Epidermal melanocyte (primary cell): ENCODE results near the gene WNT8A.
"Not testable (repeated sequence)": the region's sequence is repeated elsewhere in the genome, so short reads cannot be mapped to it uniquely, and the experiment has no call there.

Source experiments
- DNase-seq: peaks from one replicate; pipeline ENCODE4 v3.0.0; 2011; ENCODE audit warnings: low spot score; ENCODE audit not compliant: insufficient read length

WNT8A gene, protein sequence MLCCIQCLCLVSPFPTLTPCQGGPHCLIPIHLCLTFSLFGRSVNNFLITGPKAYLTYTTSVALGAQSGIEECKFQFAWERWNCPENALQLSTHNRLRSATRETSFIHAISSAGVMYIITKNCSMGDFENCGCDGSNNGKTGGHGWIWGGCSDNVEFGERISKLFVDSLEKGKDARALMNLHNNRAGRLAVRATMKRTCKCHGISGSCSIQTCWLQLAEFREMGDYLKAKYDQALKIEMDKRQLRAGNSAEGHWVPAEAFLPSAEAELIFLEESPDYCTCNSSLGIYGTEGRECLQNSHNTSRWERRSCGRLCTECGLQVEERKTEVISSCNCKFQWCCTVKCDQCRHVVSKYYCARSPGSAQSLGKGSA

DNA sequence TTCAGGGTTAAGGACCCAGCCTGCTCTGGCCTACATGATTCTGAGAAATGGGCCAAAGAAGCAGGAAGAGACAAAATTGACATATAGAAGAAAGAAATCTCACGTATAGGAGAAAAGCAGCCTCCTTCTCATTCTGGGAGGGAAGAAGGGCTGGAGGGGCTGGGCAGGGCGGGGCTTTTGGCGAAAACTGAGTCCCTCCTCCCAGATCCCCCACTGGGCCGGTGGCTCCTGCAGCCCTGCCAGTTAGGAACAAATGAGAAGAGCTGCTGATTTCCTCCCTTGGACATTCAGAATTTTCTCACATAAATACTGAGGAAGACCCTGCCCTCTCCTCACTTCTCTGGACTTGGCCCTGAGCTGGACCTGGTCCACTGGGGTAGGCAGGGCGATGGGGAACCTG lies at the start of gene WNT8A:
Gene WNT8A (plus strand): TSS at position 332 of the 400 bp plus-strand sequence. CDS start 95 bp downstream, outside the sequence.
- no peak for DNase-seq

DNA sequence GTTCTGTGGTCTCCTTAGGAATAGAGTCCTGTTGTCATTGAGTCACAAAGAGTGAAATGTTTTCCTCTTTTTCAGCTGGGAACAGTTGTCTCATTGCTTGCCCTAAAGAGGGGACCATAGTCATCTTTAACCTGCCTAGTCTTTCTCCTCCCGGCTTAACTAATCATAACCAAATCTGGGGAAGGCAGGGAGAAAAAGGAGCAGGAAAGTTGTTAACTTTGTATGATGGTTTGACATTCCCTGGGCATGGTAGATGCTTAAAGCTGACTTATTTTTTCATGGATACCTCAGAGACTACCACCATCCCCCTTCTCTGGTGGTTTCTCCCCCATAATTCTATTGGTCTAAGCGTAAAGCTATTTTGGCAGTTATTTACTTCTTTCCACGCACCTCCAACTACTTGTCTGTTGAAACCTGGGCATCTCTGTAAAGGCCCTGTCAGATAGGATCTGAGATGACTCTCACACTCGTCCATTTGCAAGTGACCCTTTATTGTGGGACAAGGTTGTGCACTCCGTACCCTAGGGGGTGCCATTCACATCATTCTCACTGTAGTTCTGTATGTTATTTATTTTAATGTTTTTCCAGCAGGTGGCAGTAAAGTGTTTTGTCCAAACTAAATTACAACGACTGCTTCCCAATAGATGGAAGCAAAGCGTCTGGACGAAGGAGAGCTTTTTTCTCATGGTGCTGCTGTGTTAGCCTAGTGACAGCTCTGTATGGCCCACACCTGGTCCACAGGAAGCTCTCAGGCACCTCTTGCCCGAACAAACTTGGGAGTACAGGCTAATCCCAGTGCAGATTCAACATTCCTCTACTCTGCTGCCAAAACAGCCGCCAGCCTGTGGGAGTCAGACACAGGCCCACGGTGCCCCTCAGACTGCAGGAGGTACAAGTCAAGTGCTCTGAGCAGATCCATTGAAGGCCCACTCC lies 48.0 kb upstream of the WNT8A start:
- DNase-seq, result peak; percentile 32

- no peak for DNase-seq
Measured at GRCh38 chr5:138037271-138037670, 46.6 kb upstream of the WNT8A start.

- DNase-seq, result no peak
Measured at GRCh38 chr5:138037907-138038633, 45.8 kb upstream of the WNT8A start.

DNA sequence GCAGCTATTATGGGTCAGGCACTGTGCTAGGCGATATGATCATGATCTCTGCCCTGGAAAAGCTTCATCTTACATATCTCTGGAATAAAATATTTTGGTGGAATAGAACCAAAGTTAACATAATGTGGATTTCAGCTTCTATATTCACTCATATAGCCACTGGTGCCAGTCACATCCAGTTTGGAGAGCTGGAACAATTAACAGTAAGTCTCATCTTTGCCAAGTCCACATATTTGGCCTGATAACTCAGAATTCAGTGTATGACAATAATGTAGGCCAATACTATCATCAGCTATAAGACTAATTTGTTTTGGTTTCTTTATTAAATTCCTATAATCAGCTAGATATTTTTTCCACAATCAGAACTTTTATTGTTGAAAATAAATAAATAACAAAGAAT lies 45.0 kb upstream of the WNT8A start:
- DNase-seq, result no peak

GRCh38 chr5:138045283-138045682 lies 38.5 kb upstream of the WNT8A start:
- DNase-seq, result not testable (repeated sequence)

DNA sequence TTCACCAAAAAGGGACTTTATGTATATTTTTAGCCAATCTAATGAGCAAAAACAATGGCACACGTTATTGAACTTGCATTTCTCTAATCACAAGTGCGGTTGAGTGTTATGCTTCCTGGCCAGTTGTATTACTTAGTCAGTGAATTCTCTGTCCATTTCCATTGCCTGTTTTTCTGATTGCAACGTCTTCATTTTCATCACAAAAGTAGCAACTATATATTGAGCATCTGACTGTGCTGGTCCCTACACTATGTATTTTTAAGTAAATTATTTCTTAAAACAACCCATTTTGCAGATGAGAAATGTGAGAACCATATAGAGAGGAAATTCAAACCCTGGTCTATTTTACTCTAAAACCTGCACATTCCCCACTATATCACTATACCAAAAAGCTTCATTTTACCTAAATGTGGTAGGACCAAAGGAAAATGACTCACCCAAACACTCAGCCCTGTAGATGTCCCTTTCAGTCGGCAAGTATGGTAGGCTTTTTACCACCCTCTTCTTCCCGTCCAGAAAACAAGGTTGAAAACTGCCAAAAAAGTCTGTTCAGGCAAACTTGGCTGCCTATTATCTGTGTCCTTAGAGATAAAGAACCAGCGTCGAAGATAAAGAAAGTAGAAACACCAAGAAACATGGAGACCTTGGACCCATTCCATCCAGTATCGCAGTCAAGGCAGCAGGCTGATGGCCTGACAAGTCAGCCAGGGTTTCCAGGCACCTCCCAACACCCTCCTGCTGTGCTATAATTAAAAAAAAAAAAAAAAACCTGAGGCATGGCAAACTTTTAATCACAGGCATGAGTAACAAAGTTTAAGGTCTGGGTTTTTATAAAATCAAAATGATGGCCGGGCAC lies 32.2 kb upstream of the WNT8A start:
- DNase-seq, result no peak

DNA sequence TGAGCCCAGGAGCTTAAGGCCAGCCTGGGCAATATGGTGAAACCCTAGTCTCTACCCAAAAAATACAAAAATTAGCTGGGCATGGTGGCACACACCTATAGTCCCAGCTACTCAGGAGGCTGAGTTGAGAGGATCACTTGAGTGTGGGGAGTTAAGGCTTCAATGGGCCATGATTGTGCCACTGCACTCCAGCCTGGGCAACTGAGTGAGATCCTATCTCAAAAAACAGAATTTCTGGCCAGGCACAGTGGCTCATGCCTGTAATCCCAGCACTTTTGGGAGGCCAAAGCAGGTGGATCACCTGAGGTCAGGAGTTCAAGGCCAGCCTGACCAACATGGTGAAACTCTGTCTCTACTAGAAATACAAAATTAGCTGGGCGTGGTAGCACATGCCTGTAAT lies 31.1 kb upstream of the WNT8A start:
- not testable (repeated sequence) for DNase-seq

DNA sequence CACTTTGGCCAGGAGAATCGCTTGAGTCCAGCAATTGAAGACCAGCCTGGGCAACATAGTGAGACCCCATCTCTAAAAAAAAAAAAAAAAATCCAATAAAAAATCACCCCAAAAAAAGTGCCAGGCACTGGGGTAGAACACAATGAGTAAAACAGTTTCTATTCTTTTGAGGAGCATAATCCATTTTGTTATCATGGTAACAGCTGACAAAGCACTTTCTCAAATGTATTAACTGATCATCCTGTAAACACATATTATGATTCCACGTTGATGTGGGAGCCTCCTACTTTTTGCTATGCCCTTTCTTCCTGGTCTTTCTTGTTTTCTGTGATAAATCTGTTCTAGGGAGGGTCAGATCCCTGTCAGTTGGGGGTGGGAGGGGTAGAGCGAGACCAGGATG lies 30.3 kb upstream of the WNT8A start:
- DNase-seq, result no peak

- no peak for DNase-seq
Measured at GRCh38 chr5:138054206-138054605, 29.6 kb upstream of the WNT8A start.

GRCh38 chr5:138054847-138055558 lies 28.8 kb upstream of the WNT8A start:
- no peak for DNase-seq

DNA sequence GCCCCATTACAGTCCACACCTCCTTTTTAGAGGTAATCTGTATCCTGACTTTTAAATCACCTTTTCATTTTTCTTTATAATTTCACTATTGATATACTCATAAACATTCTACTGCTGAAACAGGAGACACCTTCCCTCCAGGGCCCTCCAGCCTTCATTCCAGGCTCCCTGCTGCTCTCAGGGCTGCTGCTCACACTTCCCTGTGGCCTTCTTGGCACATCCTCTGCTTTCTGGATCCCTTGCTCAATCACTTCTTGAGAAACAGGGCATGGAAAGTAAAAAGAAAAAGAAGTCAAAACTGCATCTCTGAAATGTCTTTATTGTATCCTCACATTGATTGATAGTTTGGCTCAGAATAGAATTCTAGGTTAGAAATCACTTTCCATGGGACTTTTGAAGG lies 19.3 kb upstream of the WNT8A start:
- no peak for DNase-seq

DNA sequence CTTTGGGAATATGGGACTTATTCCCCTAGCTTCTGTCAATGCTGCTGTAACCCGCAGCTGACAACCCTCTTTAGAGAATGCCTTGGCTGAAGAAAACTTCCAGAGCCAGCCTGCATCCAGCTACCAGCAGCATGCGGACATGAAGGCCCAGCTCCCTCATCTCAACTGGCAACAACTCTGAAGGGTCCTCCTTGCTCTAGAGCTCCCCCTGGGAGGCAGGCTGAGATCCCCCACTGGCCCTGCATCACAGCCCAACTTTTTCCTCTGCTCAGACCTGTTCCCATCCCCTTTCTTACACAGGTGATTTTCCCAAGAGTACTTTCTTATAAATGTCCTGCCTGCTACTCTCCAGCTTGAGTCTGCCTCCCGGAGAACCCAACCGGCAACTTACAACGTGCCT lies 18.7 kb upstream of the WNT8A start:
- no peak for DNase-seq

- no peak for DNase-seq
Measured at GRCh38 chr5:138067945-138068344, 15.9 kb upstream of the WNT8A start.

GRCh38 chr5:138068742-138069600 lies 14.9 kb upstream of the WNT8A start:
- DNase-seq, result peak; percentile 85

- not testable (repeated sequence) for DNase-seq
Measured at GRCh38 chr5:138070026-138070425, 13.8 kb upstream of the WNT8A start.

GRCh38 chr5:138077064-138077696 lies 6.7 kb upstream of the WNT8A start:
- peak; percentile 86 for DNase-seq

DNA sequence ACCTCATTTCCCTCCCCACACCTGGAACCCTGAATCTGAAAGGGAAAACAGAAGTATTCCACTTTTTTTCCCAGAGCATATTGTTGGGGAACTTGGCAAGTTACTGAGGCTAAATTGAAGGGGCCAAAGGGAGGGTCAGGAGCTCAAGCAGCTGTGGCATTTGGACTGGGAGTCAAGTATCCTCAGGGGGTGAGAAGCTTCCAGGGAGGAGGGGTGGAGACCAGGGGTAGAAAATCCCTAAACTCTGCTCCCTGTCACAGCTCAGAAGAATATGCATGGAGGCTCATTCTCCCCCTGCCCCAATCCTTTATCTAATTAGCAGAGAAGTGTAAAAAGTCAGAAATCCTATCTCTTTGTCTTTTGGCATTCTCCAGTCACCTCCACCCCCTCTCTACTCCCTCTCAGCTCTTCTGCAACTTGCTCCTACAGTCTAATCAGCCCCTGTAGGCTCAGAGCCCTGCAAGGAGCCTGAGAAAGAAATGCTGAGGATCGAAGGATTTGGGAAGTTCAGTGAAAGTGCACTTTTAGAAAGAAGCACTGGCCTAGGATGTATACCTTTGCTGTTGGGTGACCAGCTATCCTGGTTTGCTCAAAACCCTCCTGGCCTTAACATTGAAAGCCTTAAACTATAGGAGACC lies 5.7 kb upstream of the WNT8A start:
- no peak for DNase-seq
